Umbilical cord (tissue), 2 donors: Measurements from ENCODE around the gene PLEKHO2. TPM values are rescaled to one million over a fixed set of nuclear protein-coding genes. Genes with fewer than 3 reads are reported as not detected.

Experiments used
- DNase-seq: peaks from one replicate; pipeline ENCODE4 v3.0.0-alpha.2; 2015; ENCODE audit warnings: low spot score
- total RNA-seq: library from RNA; depleted of rRNA; stranded (reverse); fragments of >200 nt; gene quantifications from one replicate; pipeline ENCODE4 v1.2.3, GENCODE V29; 2014; ENCODE audit warnings: low replicate concordance; ENCODE audit not compliant: insufficient read depth

The PLEKHO2 gene
- total RNA-seq, 1 donor from 2014 or later, result 29.4 TPM

DNA sequence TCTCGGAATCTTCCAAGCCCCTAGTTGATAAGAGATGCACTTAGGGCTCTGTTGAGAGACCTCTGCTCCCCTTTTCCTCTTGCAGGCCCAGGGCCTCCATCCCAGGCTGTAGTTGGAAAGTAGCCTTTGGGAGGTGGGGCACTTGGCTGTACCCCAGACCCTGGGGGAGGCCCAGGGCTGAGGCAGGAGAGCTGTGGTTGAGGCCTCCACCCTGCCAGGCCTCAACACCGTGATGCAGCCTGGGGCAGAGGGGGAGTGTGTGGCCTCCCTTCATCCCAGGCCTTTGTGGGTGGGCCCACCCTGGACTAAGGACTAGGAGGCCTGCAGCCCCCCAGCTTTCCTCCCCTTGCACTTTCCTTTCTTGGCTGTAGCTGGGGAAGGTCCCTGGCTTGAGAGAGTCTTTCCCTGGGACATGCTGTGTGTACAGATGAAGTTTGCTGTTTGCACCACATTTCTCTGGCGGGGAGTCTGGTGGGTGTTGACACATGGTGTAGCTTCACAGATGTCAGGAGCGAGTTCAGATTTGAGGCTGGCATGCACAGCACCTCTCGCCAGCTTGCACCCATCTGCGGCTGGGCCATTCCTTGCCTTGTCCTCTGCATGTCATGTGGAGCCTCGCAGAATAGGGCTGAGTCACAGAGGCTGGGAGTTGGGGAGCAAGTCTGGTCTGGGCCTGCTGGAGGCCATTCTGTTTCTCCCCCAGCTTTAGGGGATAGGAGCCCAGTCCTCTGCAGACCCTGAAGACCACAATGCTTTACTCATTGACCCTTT lies 13.7 kb downstream of the PLEKHO2 start:
- peak; percentile 50 for DNase-seq

GRCh38 chr15:64856429-64857145 lies 14.9 kb downstream of the PLEKHO2 start:
- peak; percentile 79 for DNase-seq

- DNase-seq, result no peak
These were observed 15.7 kb downstream of the PLEKHO2 start for GRCh38 chr15:64857421-64857820.

- DNase-seq, result no peak
These were observed 16.4 kb downstream of the PLEKHO2 start for GRCh38 chr15:64858021-64858575.

- DNase-seq, result no peak
These were observed 17.5 kb downstream of the PLEKHO2 start for GRCh38 chr15:64859226-64859625.

GRCh38 chr15:64861331-64861730 lies 19.6 kb downstream of the PLEKHO2 start:
- DNase-seq, result no peak

GRCh38 chr15:64861960-64862359 lies 20.2 kb downstream of the PLEKHO2 start:
- no peak for DNase-seq

GRCh38 chr15:64862408-64862807 lies 20.7 kb downstream of the PLEKHO2 start:
- no peak for DNase-seq

DNA sequence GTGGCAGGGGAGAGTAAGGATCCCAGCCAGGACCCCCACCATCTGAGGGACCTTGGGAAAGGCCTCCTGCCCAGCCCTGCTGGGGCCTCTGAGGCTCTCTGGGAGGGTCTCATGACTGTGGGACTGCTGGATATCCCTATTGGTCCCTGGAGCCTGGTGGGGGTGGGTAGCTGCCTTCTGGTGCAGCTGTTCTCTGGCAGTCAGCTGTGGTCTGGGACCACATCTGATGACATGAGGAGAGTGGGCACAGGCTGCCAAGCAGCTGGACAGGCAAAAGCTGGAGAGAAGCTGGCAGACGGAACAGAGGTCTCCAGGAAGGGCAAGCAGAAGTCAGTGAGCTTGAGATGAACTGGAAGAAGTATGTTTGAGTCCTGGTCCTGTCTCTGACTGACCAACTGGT lies 22.4 kb downstream of the PLEKHO2 start:
- DNase-seq, result no peak

DNA sequence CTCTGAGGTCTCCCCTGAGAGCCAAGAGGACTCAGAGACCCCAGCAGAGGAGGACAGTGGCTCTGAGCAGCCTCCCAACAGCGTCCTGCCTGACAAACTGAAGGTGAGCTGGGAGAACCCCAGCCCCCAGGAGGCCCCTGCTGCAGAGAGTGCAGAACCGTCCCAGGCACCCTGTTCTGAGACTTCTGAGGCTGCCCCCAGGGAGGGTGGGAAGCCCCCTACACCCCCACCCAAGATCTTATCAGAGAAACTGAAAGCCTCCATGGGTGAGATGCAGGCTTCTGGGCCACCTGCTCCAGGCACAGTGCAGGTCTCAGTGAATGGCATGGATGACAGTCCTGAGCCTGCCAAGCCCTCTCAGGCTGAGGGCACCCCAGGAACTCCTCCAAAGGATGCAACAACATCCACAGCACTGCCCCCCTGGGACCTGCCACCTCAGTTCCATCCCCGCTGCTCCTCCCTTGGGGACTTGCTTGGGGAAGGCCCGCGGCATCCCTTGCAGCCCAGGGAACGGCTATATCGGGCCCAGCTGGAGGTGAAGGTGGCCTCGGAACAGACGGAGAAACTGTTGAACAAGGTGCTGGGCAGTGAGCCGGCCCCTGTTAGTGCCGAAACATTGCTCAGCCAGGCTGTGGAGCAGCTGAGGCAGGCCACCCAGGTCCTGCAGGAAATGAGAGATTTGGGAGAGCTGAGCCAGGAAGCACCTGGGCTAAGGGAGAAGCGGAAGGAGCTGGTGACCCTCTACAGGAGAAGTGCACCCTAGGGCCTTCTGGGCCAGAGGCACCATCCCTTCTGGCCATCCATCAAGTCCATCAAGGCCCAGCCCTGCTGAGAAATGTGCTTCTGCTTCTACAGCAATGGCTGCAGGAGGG lies 23.6 kb downstream of the PLEKHO2 start:
- DNase-seq, result no peak

GRCh38 chr15:64865998-64866520 lies 24.3 kb downstream of the PLEKHO2 start:
- DNase-seq, result no peak

DNA sequence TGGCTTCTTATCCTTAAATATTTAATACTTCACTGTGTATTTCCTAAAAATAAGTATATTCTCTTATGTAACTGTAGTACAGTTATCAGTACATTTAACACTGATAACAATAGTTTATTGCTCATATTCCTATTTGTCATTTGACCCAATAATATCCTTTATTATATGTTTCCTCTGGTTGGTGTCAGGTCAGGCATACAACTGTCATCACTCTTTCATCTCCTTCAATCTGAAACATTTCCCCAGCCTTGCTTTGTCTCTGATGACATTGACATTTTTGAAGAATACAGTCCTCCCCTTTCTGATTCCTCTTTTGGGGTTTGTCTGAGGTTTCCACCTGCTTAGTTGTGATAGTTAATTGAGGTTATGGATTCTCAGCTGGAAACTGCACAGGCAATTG lies 27.8 kb downstream of the PLEKHO2 start:
- DNase-seq, result no peak

DNA sequence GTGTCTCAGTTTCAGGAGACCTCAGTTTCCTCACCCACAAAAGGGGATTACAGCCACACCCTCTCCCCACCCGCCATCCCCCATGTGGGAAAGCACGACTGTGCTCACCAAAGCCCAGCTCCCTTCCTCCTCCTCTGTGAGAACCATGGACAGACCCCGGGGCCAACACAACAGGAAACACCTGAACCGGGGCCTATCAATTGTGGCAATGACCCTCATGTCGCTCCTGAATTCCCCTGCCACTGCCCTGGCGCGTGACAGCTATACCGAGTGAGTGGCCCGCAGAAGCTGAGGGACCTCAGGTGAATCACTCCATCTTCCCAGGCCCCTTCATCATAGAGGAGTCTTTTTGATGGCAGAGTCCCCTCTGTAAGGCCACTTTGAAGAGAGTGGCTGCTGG lies 28.6 kb downstream of the PLEKHO2 start:
- no peak for DNase-seq

DNA sequence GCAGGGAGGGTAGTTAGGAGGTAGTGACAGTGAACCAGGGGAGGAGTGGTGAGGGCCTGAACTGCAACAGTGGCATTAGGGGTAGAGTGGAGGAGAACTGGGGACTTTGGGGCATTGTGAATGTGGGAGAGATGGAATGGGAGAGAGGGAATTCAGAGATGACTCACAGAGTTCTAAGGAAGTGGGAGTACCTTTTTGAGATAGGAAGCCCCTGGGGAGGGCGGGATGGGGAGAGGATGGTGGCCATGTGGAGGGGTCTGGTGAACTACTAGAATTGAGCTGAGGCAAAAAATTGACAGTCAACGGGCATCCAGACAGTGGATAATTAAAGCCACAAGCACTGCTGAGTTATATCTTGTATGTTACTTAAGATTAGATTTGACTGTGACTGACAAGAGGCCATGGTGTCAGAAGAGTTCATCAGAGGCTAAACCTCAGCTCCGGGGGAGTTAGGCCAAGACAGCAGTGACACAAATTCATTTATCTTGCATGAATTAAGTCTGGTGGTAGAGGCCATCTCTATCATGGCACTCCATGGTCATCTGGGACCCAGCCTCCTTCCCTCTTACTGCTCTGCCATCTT lies 34.0 kb downstream of the PLEKHO2 start:
- no peak for DNase-seq

DNA sequence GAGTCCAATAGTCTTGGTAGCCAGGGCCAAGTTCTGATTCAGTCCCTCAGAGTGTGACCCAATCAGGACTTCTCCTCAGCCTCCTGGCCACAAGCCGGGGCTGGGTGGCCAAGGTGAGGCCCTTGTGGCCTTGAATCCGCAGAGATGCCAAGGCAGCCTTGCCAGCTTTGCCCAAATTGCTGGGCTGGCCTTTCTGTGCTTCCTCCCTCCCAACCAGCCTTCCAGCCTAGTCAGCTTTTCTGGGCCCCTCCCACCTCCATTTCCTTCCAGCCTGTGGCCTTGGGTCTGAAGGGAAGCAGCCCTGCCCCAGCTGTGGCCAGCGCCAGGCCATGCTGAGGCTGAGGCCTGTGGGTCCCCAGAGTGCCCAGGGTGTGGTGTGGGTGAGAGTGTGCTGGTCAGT lies 35.7 kb downstream of the PLEKHO2 start:
- DNase-seq, result peak; percentile 69

DNA sequence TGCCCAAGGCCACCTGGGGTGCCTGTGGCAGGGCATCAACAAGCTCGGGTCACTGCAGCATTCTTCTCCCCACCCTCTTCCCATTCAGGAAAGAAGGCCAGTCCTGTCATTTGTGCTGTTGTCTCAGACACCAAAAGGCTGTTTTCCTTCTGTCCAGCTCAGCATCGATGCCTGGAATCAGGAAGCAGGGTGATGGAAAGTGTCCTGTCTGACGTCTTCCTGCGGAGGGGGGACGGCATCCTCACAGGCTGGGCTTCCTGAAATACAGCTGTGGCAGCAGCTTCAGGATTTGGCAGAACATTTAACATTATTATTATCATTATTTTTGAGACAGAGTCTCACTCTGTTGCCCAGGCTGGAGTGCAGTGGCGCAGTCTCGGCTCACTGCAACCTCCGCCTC lies 37.0 kb downstream of the PLEKHO2 start:
- DNase-seq, result no peak

- peak; percentile 30 for DNase-seq
These were observed 41.4 kb downstream of the PLEKHO2 start for GRCh38 chr15:64883100-64883581.

- DNase-seq, result peak; percentile 88
These were observed 42.3 kb downstream of the PLEKHO2 start for GRCh38 chr15:64883997-64884511.

DNA sequence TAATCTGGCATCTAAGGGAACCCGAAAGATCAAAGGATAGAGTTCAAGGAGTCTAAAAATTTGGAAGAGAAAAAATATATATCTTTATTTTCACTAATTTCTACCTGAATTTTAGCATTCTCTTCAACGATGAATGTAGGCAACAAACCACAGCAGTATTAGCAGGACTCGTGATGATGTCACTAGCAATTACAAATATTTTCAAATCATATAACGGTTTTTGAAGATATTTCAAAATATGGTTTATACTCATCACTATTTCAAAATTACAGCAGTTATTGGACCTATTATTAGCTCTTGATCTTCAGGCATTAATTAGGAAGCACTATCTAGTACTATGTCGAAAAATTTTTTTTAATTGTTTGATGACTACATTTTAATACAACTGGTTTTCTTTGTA lies 43.0 kb downstream of the PLEKHO2 start:
- no peak for DNase-seq

DNA sequence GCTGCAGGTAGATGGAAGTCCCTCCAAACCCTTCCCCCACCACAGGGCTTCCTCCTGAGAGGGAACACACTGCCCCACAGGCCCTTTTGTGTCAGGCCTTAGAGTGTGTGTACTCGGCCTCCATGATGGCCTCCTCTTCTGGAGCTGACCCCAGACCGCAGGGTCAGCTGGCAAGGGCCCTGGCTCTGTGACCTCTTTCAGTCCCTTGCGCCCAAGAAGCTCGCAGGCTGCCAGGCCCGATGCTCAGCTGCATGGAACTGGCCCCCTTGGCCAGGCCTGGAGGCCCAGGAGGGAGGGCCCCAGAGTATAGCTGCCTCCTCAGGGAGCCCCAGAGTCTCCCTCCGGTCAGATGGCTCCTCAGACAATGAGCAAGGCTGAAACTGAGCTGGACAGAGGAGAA lies 46.6 kb downstream of the PLEKHO2 start:
- DNase-seq, result no peak

DNA sequence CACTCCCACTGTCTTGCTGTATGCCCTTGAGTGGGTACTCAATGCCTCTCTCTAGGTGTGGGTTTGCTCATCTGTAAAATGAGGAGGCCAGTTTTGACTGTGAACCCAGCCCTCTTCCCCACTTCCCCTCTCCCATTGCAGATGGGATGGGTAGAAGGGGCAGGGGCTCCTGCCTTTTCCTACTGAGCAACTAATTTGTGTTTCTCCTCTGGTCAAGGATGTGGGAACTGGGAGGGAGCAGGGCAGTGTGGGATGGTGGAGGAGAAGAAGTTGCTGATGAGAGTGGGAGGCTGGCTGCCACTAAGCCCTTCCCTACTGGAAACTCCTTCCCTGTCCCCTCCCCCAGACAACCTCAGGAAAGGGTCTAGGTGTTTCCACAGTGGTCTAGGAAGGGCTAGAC lies 49.8 kb downstream of the PLEKHO2 start:
- no peak for DNase-seq
